ENCODE measurements around the gene CARM1.
"Not testable (repeated sequence)": the region's sequence is repeated elsewhere in the genome, so short reads cannot be mapped to it uniquely, and the experiment has no call there.

Gene CARM1

GRCh38 chr19:10870955-10871603 lies at the start of gene CARM1:
Gene CARM1 (plus strand): TSS chr19:10871553. CDS start chr19:10871703, 150 bp downstream.
- peak; percentile 98 for DNase-seq (ENCODE audit: low read depth)

- no peak for DNase-seq (ENCODE audit: low read depth)
Measured at GRCh38 chr19:10823690-10824089, 47.7 kb upstream of the CARM1 start.

GRCh38 chr19:10826231-10826630 lies 45.1 kb upstream of the CARM1 start:
- DNase-seq (ENCODE audit: low read depth): no peak

GRCh38 chr19:10826846-10827245 lies 44.5 kb upstream of the CARM1 start:
- no peak for DNase-seq (ENCODE audit: low read depth)

GRCh38 chr19:10828981-10829821 lies 42.2 kb upstream of the CARM1 start:
- no peak for DNase-seq (ENCODE audit: low read depth)

- no peak for DNase-seq (ENCODE audit: low read depth)
Measured at GRCh38 chr19:10829967-10830366, 41.4 kb upstream of the CARM1 start.

- DNase-seq (ENCODE audit: low read depth): no peak
Measured at GRCh38 chr19:10830370-10830769, 41.0 kb upstream of the CARM1 start.

GRCh38 chr19:10830931-10831779 lies 40.2 kb upstream of the CARM1 start:
- DNase-seq (ENCODE audit: low read depth): no peak

GRCh38 chr19:10831987-10832938 lies 39.1 kb upstream of the CARM1 start:
- no peak for DNase-seq (ENCODE audit: low read depth)

GRCh38 chr19:10832939-10833296 lies 38.4 kb upstream of the CARM1 start:
- DNase-seq (ENCODE audit: low read depth): no peak

- no peak for DNase-seq (ENCODE audit: low read depth)
Measured at GRCh38 chr19:10835089-10835753, 36.1 kb upstream of the CARM1 start.

GRCh38 chr19:10835754-10836478 lies 35.4 kb upstream of the CARM1 start, which contains the start of gene TMED1:
Gene TMED1 (minus strand): TSS chr19:10836212. CDS start chr19:10836191, 21 bp downstream.
- DNase-seq (ENCODE audit: low read depth): peak; percentile 100

GRCh38 chr19:10836479-10837330 lies 34.6 kb upstream of the CARM1 start:
- no peak for DNase-seq (ENCODE audit: low read depth)

- not testable (repeated sequence) for DNase-seq (ENCODE audit: low read depth)
Measured at GRCh38 chr19:10837649-10838048, 33.7 kb upstream of the CARM1 start.

- DNase-seq (ENCODE audit: low read depth): no peak
Measured at GRCh38 chr19:10838377-10838776, 33.0 kb upstream of the CARM1 start.

- no peak for DNase-seq (ENCODE audit: low read depth)
Measured at GRCh38 chr19:10839114-10840050, 32.0 kb upstream of the CARM1 start.

- no peak for DNase-seq (ENCODE audit: low read depth)
Measured at GRCh38 chr19:10842788-10843187, 28.6 kb upstream of the CARM1 start.
